ENCODE measurements around the gene MOB1B. TPM values are rescaled to one million over a fixed set of nuclear protein-coding genes. Genes with fewer than 3 reads are reported as not detected.

MOB1B gene
- total and polyA plus RNA-seq, 10 of the 15 experiments (the other 5 are each of a cell fraction or from before 2014, with no cell fraction given), result 1.9 to 11.4 (median 6.1) TPM

- no peaks in the 10 kb centered on the region; a peak in 1 of 4 replicates for H3K27me3 ChIP-seq (replicated peaks in 1 of 2; ENCODE audit: control insufficient read depth in 2 of 2, insufficient read depth in 2 of 2, low read length in 1 of 2)
- BruUV-seq (replicated peaks), result no TSS peak
- ATAC-seq (no peak), FAIRE-seq (no peak), DNase-seq (ENCODE audit: low read depth, low spot score) (no peak)
- no peak overlapping the region for H3K9ac ChIP-seq (ENCODE audit: control insufficient read depth, insufficient read depth, low read length)
- no peak overlapping the region for H3K27ac ChIP-seq (ENCODE audit: control insufficient read depth, insufficient read depth)
- intact Hi-C loops (cut with micrococcal nuclease; ENCODE audit: unreplicated experiment), result no loop called here
- WGBS (ENCODE audit: insufficient coverage, insufficient replicate concordance, low lambda C conversion rate, missing lambda C conversion rate), result 72% methylated on average over 11 of the region's 11 CpGs
- ChIA-PET SMC1A (ENCODE audit: uncharacterized antibody, unreplicated experiment) (no interaction called here), RAD21 (ENCODE audit: unreplicated experiment) (no interaction called here), POLR2A (no interaction called here), CTCF (no interaction called here)
- H3K36me3 ChIP-seq (ENCODE audit: control insufficient read depth in 2 of 2, insufficient read depth in 2 of 2, low read length in 1 of 2), result no peaks in the 10 kb centered on the region
- no peak overlapping the region for H2AFZ ChIP-seq (ENCODE audit: control insufficient read depth, low read depth, low read length)
- H3K79me2 ChIP-seq (ENCODE audit: control insufficient read depth, insufficient read depth, low read length), result no peaks in the 10 kb centered on the region
- H4K20me1 ChIP-seq (ENCODE audit: control insufficient read depth, insufficient read depth), result no peaks in the 10 kb centered on the region
- in situ Hi-C loops (cut with MboI), result no loop called here
- no peaks in the 10 kb centered on the region for H3K9me3 ChIP-seq (replicated peaks; ENCODE audit: control insufficient read depth, insufficient read depth, low read length)
- H3K4me3 ChIP-seq, result no peak overlapping the region
- H3K4me2 ChIP-seq (ENCODE audit: control insufficient read depth, insufficient read depth), result no peak overlapping the region
- no peaks in the 10 kb centered on the region for H3K4me1 ChIP-seq (ENCODE audit: control insufficient read depth, insufficient read depth, low read length)
- TF ChIP-seq ATF2 (IDR thresholded peaks at IDR 0.05; ENCODE audit: low read length) (no peak), SMAD5 (IDR thresholded peaks at IDR 0.05; ENCODE audit: low read depth) (no peak), FOXK2 (IDR thresholded peaks at IDR 0.05) (no peak), LARP7 (IDR thresholded peaks at IDR 0.05) (no peak), CUX1 (IDR thresholded peaks at IDR 0.05; ENCODE audit: insufficient replicate concordance, low read depth, low read length) (no peak), SP1 (IDR thresholded peaks at IDR 0.05; ENCODE audit: low read depth, low read length) (no peak), YBX1 (IDR thresholded peaks at IDR 0.05) (no peak), RCOR1 (conservative IDR thresholded peaks at IDR 0.05; ENCODE audit: low read depth, low read length) (no peak), NR2F1 (conservative IDR thresholded peaks at IDR 0.05) (no peak), YY1 (IDR thresholded peaks at IDR 0.05; ENCODE audit: low read depth, low read length) (no peak), ELK1 (IDR thresholded peaks at IDR 0.05; ENCODE audit: low read depth, low read length) (no peak), TCF12 (IDR thresholded peaks at IDR 0.05; ENCODE audit: low read depth, low read length) (no peak), IRF4 (IDR thresholded peaks at IDR 0.05; ENCODE audit: low read depth, low read length) (no peak), CEBPB (IDR thresholded peaks at IDR 0.05; ENCODE audit: borderline replicate concordance in 1 of 2, low read depth in 2 of 2, low read length in 2 of 2) (no peak), MEF2B (IDR thresholded peaks at IDR 0.05; ENCODE audit: partially characterized antibody, poor library complexity, severe bottlenecking) (no peak), BMI1 (IDR thresholded peaks at IDR 0.05; ENCODE audit: borderline replicate concordance) (no peak), IRF5 (IDR thresholded peaks at IDR 0.05; ENCODE audit: borderline replicate concordance) (no peak)
These were observed 9.9 kb upstream of the MOB1B start for GRCh38 chr4:70892086-70892769.
